HepG2 (cell line): ENCODE data around the gene PLRG1. TPM values are rescaled to one million over a fixed set of nuclear protein-coding genes. Genes with fewer than 3 reads are reported as not detected.

Source experiments
- ATRX ChIP-seq: sonication (generic); formaldehyde crosslinking; IDR thresholded peaks from 2 replicates; pipeline ENCODE4 v1.4.0; 2020; ENCODE audit warnings: missing genetic modification reagents, borderline replicate concordance
- CREM ChIP-seq, 2 experiments: sonication (generic) in 1 of 2; formaldehyde crosslinking in 1 of 2; IDR thresholded peaks; 2 replicates each; pipeline versions ENCODE4 v1.4.0 to v1.6.1; 2016 to 2020; ENCODE audit warnings: antibody characterized with exemption in 1 of 2, mild to moderate bottlenecking in 1 of 2, missing genetic modification reagents in 1 of 2
- DNMT3B ChIP-seq: conservative IDR thresholded peaks from 2 replicates; pipeline ENCODE4 v1.6.1; 2016; ENCODE audit warnings: missing biosample characterization, control low read depth
- ELF4 ChIP-seq: sonication (generic); formaldehyde crosslinking; IDR thresholded peaks from 2 replicates; pipeline ENCODE4 v1.5.0; 2020; ENCODE audit warnings: missing genetic modification reagents, mild to moderate bottlenecking, moderate library complexity, borderline replicate concordance
- FOXA3 ChIP-seq: IDR thresholded peaks from 2 replicates; pipeline ENCODE4 v1.6.1; 2016; ENCODE audit warnings: missing genetic modification reagents, missing compliant biosample characterization
- HMG20A ChIP-seq: IDR thresholded peaks from 2 replicates; pipeline ENCODE4 v1.6.1; 2016; ENCODE audit warnings: borderline replicate concordance
- MEIS1 ChIP-seq: sonication (generic); formaldehyde crosslinking; IDR thresholded peaks from 2 replicates; pipeline ENCODE4 v1.9.0; 2021; ENCODE audit warnings: mild to moderate bottlenecking, missing genetic modification reagents, moderate library complexity, borderline replicate concordance
- PHF5A ChIP-seq: IDR thresholded peaks from one replicate; pipeline ENCODE4 v1.6.1; 2018; ENCODE audit warnings: low read depth, missing genetic modification reagents; ENCODE audit not compliant: unreplicated experiment
- SRSF4 ChIP-seq: fragments of 200-400 bp; formaldehyde crosslinking; IDR thresholded peaks from one replicate; pipeline ENCODE4 v1.6.1; 2018; ENCODE audit warnings: mild to moderate bottlenecking, low read depth, low read length, moderate library complexity; ENCODE audit not compliant: poor library complexity, severe bottlenecking
- ZNF629 ChIP-seq: sonication (generic); formaldehyde crosslinking; conservative IDR thresholded peaks from 2 replicates; pipeline ENCODE4 v1.5.0; 2020; ENCODE audit warnings: missing genetic modification reagents
- ZNF703 ChIP-seq: sonication (generic); formaldehyde crosslinking; IDR thresholded peaks from 2 replicates; pipeline ENCODE4 v1.5.1; 2020; ENCODE audit warnings: missing genetic modification reagents, mild to moderate bottlenecking, moderate library complexity, borderline replicate concordance
- polyA plus RNA-seq, 8 experiments: library from polyadenylated mRNA; depleted of rRNA in 3 of 8; stranded (reverse) in 7 of 8; unstranded in 1 of 8; fragments of >200 nt; fragmentation: Illumina TruSeq in 4 of 8; extraction: Trizol in 4 of 8; gene quantifications; 2 replicates each; pipeline versions ENCODE4 v1.2.1 to v1.2.3, GENCODE V29; 2011 to 2016; ENCODE audit warnings: low read depth in 4 of 8, missing spikeins in 1 of 8, mixed read lengths in 1 of 8; ENCODE audit not compliant: insufficient read depth in 1 of 8
- total RNA-seq, 5 experiments: library from RNA; depleted of rRNA; stranded (reverse); fragments of >200 nt; fragmentation: Illumina TruSeq; extraction: Trizol; gene quantifications; 2 replicates each; pipeline ENCODE4 v1.2.3, GENCODE V29; 2016; ENCODE audit warnings: low read depth in 1 of 5
- TF ChIP-seq, protein P1 (sequence below): sonication (generic); formaldehyde crosslinking; IDR thresholded peaks from 2 replicates; pipeline ENCODE4 v1.5.0; 2020; ENCODE audit warnings: mild to moderate bottlenecking, missing genetic modification reagents
- TF ChIP-seq, protein P2 (sequence below): sonication (generic); formaldehyde crosslinking; IDR thresholded peaks from one replicate; pipeline ENCODE4 v1.5.1; 2020; ENCODE audit warnings: mild to moderate bottlenecking, missing genetic modification reagents; ENCODE audit errors: not compliant biosample characterization
- TF ChIP-seq, protein P3 (sequence below): sonication (generic); formaldehyde crosslinking; IDR thresholded peaks from 2 replicates; pipeline ENCODE4 v1.4.0; 2020; ENCODE audit warnings: missing genetic modification reagents, borderline replicate concordance
- TF ChIP-seq, protein P4 (sequence below): conservative IDR thresholded peaks from 2 replicates; pipeline ENCODE4 v1.6.1; 2018; ENCODE audit warnings: missing genetic modification reagents

The PLRG1 gene
- total and polyA plus RNA-seq, 2 of the 13 experiments (the other 11 are each of a cell fraction or from before 2014, with no cell fraction given): 77.3 to 110 TPM

DNA sequence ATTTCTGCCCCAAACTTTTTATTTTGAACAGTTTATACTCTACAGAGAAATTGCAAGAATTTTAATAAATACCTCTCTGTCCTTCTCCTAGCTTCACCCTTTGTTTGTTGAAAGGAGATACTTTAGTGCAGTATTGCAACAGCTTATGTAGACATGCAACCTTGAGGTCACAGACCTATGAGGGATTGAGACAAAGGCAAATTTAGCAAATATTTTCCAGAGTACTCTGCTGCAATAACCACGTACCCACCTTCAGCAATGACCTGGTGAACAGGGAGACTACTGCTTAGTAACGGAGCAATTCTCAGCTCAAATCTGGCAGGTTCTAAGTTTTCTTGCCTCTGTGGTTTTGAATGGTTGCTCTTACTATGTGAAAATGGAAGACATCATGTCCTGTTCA is 27.1 kb upstream of the PLRG1 start (continued):
- TF ChIP-seq ATRX (no peak), ZNF703 (no peak), MEIS1 (no peak), FOXA3 (CRISPR knock-in tag) (peak; percentile 96), HMG20A (CRISPR knock-in tag) (peak; percentile 97), ELF4 (CRISPR knock-in tag) (no peak), ZNF629 (CRISPR knock-in tag) (no peak), DNMT3B (no peak), SRSF4 (no peak), PHF5A (no peak), CREM (IDR thresholded peaks at IDR 0.05) (peak; percentile 84), CREM (CRISPR knock-in tag; IDR thresholded peaks at IDR 0.05) (no peak)
- TF ChIP-seq, protein P1, sequence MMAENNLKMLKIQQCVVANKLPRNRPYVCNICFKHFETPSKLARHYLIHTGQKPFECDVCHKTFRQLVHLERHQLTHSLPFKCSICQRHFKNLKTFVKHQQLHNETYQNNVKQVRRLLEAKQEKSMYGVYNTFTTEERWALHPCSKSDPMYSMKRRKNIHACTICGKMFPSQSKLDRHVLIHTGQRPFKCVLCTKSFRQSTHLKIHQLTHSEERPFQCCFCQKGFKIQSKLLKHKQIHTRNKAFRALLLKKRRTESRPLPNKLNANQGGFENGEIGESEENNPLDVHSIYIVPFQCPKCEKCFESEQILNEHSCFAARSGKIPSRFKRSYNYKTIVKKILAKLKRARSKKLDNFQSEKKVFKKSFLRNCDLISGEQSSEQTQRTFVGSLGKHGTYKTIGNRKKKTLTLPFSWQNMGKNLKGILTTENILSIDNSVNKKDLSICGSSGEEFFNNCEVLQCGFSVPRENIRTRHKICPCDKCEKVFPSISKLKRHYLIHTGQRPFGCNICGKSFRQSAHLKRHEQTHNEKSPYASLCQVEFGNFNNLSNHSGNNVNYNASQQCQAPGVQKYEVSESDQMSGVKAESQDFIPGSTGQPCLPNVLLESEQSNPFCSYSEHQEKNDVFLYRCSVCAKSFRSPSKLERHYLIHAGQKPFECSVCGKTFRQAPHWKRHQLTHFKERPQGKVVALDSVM (CRISPR knock-in tag): 0 out of 2 replicates have a peak, but pooled peaks have one; percentile 21
- TF ChIP-seq, protein P2, sequence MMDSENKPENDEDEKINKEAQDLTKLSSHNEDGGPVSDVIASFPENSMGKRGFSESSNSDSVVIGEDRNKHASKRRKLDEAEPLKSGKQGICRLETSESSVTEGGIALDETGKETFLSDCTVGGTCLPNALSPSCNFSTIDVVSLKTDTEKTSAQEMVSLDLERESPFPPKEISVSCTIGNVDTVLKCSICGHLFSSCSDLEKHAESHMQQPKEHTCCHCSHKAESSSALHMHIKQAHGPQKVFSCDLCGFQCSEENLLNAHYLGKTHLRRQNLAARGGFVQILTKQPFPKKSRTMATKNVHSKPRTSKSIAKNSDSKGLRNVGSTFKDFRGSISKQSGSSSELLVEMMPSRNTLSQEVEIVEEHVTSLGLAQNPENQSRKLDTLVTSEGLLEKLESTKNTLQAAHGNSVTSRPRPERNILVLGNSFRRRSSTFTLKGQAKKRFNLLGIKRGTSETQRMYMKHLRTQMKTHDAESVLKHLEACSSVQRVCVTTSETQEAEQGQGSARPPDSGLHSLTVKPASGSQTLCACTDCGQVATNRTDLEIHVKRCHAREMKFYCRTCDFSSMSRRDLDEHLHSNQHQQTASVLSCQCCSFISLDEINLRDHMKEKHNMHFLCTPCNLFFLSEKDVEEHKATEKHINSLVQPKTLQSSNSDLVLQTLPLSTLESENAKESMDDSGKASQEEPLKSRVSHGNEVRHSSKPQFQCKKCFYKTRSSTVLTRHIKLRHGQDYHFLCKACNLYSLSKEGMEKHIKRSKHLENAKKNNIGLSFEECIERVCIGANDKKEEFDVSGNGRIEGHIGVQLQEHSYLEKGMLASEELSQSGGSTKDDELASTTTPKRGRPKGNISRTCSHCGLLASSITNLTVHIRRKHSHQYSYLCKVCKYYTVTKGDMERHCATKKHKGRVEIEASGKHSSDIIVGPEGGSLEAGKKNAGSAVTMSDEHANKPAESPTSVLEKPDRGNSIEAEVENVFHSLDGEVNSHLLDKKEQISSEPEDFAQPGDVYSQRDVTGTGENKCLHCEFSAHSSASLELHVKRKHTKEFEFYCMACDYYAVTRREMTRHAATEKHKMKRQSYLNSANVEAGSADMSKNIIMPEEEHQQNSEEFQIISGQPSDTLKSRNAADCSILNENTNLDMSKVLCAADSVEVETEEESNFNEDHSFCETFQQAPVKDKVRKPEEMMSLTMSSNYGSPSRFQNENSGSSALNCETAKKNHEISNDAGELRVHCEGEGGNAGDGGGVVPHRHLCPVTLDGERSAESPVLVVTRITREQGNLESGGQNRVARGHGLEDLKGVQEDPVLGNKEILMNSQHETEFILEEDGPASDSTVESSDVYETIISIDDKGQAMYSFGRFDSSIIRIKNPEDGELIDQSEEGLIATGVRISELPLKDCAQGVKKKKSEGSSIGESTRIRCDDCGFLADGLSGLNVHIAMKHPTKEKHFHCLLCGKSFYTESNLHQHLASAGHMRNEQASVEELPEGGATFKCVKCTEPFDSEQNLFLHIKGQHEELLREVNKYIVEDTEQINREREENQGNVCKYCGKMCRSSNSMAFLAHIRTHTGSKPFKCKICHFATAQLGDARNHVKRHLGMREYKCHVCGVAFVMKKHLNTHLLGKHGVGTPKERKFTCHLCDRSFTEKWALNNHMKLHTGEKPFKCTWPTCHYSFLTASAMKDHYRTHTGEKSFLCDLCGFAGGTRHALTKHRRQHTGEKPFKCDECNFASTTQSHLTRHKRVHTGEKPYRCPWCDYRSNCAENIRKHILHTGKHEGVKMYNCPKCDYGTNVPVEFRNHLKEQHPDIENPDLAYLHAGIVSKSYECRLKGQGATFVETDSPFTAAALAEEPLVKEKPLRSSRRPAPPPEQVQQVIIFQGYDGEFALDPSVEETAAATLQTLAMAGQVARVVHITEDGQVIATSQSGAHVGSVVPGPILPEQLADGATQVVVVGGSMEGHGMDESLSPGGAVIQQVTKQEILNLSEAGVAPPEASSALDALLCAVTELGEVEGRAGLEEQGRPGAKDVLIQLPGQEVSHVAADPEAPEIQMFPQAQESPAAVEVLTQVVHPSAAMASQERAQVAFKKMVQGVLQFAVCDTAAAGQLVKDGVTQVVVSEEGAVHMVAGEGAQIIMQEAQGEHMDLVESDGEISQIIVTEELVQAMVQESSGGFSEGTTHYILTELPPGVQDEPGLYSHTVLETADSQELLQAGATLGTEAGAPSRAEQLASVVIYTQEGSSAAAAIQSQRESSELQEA (CRISPR knock-in tag): no peak
- TF ChIP-seq, protein P3, sequence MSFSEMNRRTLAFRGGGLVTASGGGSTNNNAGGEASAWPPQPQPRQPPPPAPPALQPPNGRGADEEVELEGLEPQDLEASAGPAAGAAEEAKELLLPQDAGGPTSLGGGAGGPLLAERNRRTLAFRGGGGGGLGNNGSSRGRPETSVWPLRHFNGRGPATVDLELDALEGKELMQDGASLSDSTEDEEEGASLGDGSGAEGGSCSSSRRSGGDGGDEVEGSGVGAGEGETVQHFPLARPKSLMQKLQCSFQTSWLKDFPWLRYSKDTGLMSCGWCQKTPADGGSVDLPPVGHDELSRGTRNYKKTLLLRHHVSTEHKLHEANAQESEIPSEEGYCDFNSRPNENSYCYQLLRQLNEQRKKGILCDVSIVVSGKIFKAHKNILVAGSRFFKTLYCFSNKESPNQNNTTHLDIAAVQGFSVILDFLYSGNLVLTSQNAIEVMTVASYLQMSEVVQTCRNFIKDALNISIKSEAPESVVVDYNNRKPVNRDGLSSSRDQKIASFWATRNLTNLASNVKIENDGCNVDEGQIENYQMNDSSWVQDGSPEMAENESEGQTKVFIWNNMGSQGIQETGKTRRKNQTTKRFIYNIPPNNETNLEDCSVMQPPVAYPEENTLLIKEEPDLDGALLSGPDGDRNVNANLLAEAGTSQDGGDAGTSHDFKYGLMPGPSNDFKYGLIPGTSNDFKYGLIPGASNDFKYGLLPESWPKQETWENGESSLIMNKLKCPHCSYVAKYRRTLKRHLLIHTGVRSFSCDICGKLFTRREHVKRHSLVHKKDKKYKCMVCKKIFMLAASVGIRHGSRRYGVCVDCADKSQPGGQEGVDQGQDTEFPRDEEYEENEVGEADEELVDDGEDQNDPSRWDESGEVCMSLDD (CRISPR knock-in tag): no peak
- TF ChIP-seq, protein P4, sequence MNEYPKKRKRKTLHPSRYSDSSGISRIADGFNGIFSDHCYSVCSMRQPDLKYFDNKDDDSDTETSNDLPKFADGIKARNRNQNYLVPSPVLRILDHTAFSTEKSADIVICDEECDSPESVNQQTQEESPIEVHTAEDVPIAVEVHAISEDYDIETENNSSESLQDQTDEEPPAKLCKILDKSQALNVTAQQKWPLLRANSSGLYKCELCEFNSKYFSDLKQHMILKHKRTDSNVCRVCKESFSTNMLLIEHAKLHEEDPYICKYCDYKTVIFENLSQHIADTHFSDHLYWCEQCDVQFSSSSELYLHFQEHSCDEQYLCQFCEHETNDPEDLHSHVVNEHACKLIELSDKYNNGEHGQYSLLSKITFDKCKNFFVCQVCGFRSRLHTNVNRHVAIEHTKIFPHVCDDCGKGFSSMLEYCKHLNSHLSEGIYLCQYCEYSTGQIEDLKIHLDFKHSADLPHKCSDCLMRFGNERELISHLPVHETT (CRISPR knock-in tag): no peak; the same call in 1 of the 2 replicates
